B cell (primary cell): Measurements from ENCODE around the gene GAB3. TPM values are rescaled to one million over a fixed set of nuclear protein-coding genes. Genes with fewer than 3 reads are reported as not detected.

Experiments
- ATAC-seq: fragments of 200-7000 bp; cut with Tn5 transposase; one replicate; pipeline ENCODE4 v1.10.0; 2021; ENCODE audit warnings: low read depth, mild to moderate bottlenecking, moderate number of reproducible peaks, moderate library complexity
- CTCF ChIA-PET: fragments of 350-600 bp; sonication (Branson Sonifier 250); formaldehyde crosslinking; loops from one replicate; lab custom pipeline; 2021; ENCODE audit warnings: antibody characterized with exemption, inconsistent platforms; lab: Charles Lee
- POLR2A ChIA-PET: fragments of 350-600 bp; sonication (Branson Sonifier 250); formaldehyde crosslinking; loops from one replicate; lab custom pipeline; 2021; ENCODE audit warnings: antibody characterized with exemption; lab: Charles Lee
- DNase-seq: peaks from one replicate; pipeline ENCODE4 v3.0.0; 2013
- H2AFZ ChIP-seq: 2 replicates; pipeline ENCODE4 v1.6.1; 2012; ENCODE audit warnings: mild to moderate bottlenecking, low read depth, low read length; ENCODE audit not compliant: insufficient read depth, poor library complexity, severe bottlenecking
- H3K27ac ChIP-seq, 2 donors: 1 replicate in 1 of 2; 2 replicates in 1 of 2; pipeline ENCODE4 v1.5.1; 2012 to 2013; ENCODE audit warnings: low read length in 2 of 2, mild to moderate bottlenecking in 2 of 2, moderate library complexity in 1 of 2
- H3K27me3 ChIP-seq, 4 experiments: fragments of 200-600 bp in 1 of 4; sonication (generic) in 1 of 4; replicated peaks in 1 of 4; 1 replicate in 2 of 4; 2 replicates in 2 of 4; pipeline versions ENCODE4 v1.6.1 to v1.7.0; 2013 to 2016; ENCODE audit warnings: low read length in 3 of 4, mild to moderate bottlenecking in 2 of 4, mixed read lengths in 1 of 4, moderate library complexity in 1 of 4; ENCODE audit not compliant: insufficient read depth in 4 of 4, control insufficient read depth in 3 of 4; ENCODE audit errors: control extremely low read depth in 1 of 4
- H3K36me3 ChIP-seq, 2 experiments: replicated peaks in 1 of 2; 1 replicate in 1 of 2; 2 replicates in 1 of 2; pipeline versions ENCODE4 v1.6.1 to v1.7.1; 2013; ENCODE audit warnings: low read length in 1 of 2; ENCODE audit not compliant: insufficient read depth in 2 of 2, control insufficient read depth in 1 of 2; ENCODE audit errors: control extremely low read depth in 1 of 2, extremely low read depth in 1 of 2
- H3K4me1 ChIP-seq, 2 donors: fragments of 200-600 bp in 1 of 2; sonication (generic) in 1 of 2; 1 replicate in 1 of 2; 2 replicates in 1 of 2; pipeline versions ENCODE4 v1.5.1 to v1.6.1; 2013 to 2017; ENCODE audit warnings: low read length in 2 of 2; ENCODE audit not compliant: control insufficient read depth in 2 of 2, insufficient read depth in 2 of 2
- H3K4me2 ChIP-seq: replicated peaks from 2 replicates; pipeline ENCODE3; 2012; ENCODE audit warnings: mild to moderate bottlenecking, low read depth, low read length; ENCODE audit not compliant: poor library complexity, severe bottlenecking
- H3K4me3 ChIP-seq, 5 experiments: fragments of 200-600 bp in 1 of 5; sonication (generic) in 1 of 5; 1 replicate in 3 of 5; 2 replicates in 2 of 5; pipeline versions ENCODE4 v1.5.1 to v1.7.0; 2011 to 2016; ENCODE audit warnings: low read length in 4 of 5, mild to moderate bottlenecking in 4 of 5, low read depth in 2 of 5, control low read depth in 1 of 5, moderate library complexity in 1 of 5; ENCODE audit not compliant: insufficient read depth in 1 of 5; ENCODE audit errors: control extremely low read depth in 1 of 5, extremely low read depth in 1 of 5
- H3K79me2 ChIP-seq: fragments of 200-600 bp; sonication (generic); one replicate; pipeline ENCODE4 v1.6.0; 2016; ENCODE audit warnings: low read length; ENCODE audit not compliant: control insufficient read depth, insufficient read depth
- H3K9ac ChIP-seq: fragments of 200-600 bp; sonication (generic); 2 replicates; pipeline ENCODE4 v1.6.1; 2017; ENCODE audit warnings: mild to moderate bottlenecking, low read length, moderate library complexity
- H3K9me3 ChIP-seq, 3 donors: one replicate each; pipeline versions ENCODE4 v1.6.1 to v1.7.1; 2013; ENCODE audit warnings: low read length in 2 of 3; ENCODE audit not compliant: control insufficient read depth in 2 of 3, insufficient read depth in 1 of 3; ENCODE audit errors: control extremely low read depth in 1 of 3
- H4K20me1 ChIP-seq: 2 replicates; pipeline ENCODE4 v1.6.0; 2012; ENCODE audit warnings: mild to moderate bottlenecking, low read length; ENCODE audit not compliant: insufficient read depth, control insufficient read depth, poor library complexity, severe bottlenecking
- H3K27ac Mint-ChIP-seq: one replicate; pipeline ENCODE4 v1.8.0; 2021; ENCODE audit warnings: mixed read lengths
- H3K27me3 Mint-ChIP-seq: one replicate; pipeline ENCODE4 v1.8.0; 2021; ENCODE audit warnings: mixed read lengths
- H3K4me1 Mint-ChIP-seq: one replicate; pipeline ENCODE4 v1.8.0; 2021; ENCODE audit warnings: mixed read lengths
- H3K4me3 Mint-ChIP-seq: one replicate; pipeline ENCODE4 v1.8.0; 2021; ENCODE audit warnings: mixed read lengths
- H3K9me3 Mint-ChIP-seq: one replicate; pipeline ENCODE4 v1.8.0; 2022; ENCODE audit warnings: mixed read lengths; ENCODE audit not compliant: insufficient read depth
- EZH2 ChIP-seq: IDR thresholded peaks from 2 replicates; pipeline ENCODE4 v1.6.1; 2012; ENCODE audit warnings: borderline replicate concordance, low read depth, mild to moderate bottlenecking, moderate library complexity, low read length; ENCODE audit not compliant: insufficient read depth, poor library complexity, severe bottlenecking
- WGBS: methylation state at CpG from one replicate; pipeline ENCODE4 v1.1.5; 2013; ENCODE audit warnings: missing lambda C conversion rate; ENCODE audit not compliant: insufficient coverage; 5-methylcytosine and 5-hydroxymethylcytosine counted together
- intact Hi-C: fragments of 100-400 bp; cut with micrococcal nuclease; formaldehyde crosslinking; loops from one replicate; pipeline ENCODE4 v1.10.0; 2022
- polyA plus RNA-seq: library from polyadenylated mRNA; depleted of rRNA; stranded (reverse); fragments of >200 nt; gene quantifications from 2 replicates; pipeline ENCODE4 v1.2.3, GENCODE V29; 2012
- total RNA-seq, 2 donors: library from RNA; stranded (reverse); fragments of 120-200 nt in 1 of 2; gene quantifications; 1 replicate in 1 of 2; 2 replicates in 1 of 2; pipeline versions ENCODE4 v1.2.3 to v1.2.4, GENCODE V29; 2013 to 2022
- TF ChIP-seq, protein P1 (sequence below): fragments of 200-600 bp; IDR thresholded peaks from one replicate; pipeline ENCODE4 v1.8.0; 2022; ENCODE audit warnings: antibody characterized with exemption, mild to moderate bottlenecking

GAB3 gene
- total and polyA plus RNA-seq, 2 donors (not counting 1 experiment from before 2014, with no cell fraction given) = 13.2 to 16.5 TPM

GRCh38 chrX:154655346-154655745 lies 95.5 kb downstream of the GAB3 start:
- H3K4me2 ChIP-seq = no peak overlapping the region
- no peaks in the 10 kb centered on the region for H3K27me3 ChIP-seq
- no peak overlapping the region for H3K9ac ChIP-seq
- Mint-ChIP-seq H3K9me3 (no peaks in the 10 kb centered on the region), H3K4me1 (no peaks in the 10 kb centered on the region), H3K27me3 (no peaks in the 10 kb centered on the region), H3K4me3 (no peak overlapping the region), H3K27ac (no peak overlapping the region)
- intact Hi-C loops = no loop called here
- H2AFZ ChIP-seq = no peak overlapping the region
- no peaks in the 10 kb centered on the region for H3K4me1 ChIP-seq
- 100% methylated on average over 3 of the region's 6 CpGs for WGBS
- H4K20me1 ChIP-seq = no peaks in the 10 kb centered on the region
- no peaks in the 10 kb centered on the region for H3K79me2 ChIP-seq
- TF ChIP-seq EZH2 = no peak
- TF ChIP-seq, protein P1, sequence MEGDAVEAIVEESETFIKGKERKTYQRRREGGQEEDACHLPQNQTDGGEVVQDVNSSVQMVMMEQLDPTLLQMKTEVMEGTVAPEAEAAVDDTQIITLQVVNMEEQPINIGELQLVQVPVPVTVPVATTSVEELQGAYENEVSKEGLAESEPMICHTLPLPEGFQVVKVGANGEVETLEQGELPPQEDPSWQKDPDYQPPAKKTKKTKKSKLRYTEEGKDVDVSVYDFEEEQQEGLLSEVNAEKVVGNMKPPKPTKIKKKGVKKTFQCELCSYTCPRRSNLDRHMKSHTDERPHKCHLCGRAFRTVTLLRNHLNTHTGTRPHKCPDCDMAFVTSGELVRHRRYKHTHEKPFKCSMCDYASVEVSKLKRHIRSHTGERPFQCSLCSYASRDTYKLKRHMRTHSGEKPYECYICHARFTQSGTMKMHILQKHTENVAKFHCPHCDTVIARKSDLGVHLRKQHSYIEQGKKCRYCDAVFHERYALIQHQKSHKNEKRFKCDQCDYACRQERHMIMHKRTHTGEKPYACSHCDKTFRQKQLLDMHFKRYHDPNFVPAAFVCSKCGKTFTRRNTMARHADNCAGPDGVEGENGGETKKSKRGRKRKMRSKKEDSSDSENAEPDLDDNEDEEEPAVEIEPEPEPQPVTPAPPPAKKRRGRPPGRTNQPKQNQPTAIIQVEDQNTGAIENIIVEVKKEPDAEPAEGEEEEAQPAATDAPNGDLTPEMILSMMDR = no peak
- ATAC-seq = no peak
- no peaks in the 10 kb centered on the region for H3K36me3 ChIP-seq
- no peak overlapping the region for H3K4me3 ChIP-seq
- CTCF ChIA-PET = no interaction called here
- POLR2A ChIA-PET = no interaction called here
- H3K9me3 ChIP-seq = no peaks in the 10 kb centered on the region
- DNase-seq = no peak
- H3K27ac ChIP-seq = no peak overlapping the region

DNA sequence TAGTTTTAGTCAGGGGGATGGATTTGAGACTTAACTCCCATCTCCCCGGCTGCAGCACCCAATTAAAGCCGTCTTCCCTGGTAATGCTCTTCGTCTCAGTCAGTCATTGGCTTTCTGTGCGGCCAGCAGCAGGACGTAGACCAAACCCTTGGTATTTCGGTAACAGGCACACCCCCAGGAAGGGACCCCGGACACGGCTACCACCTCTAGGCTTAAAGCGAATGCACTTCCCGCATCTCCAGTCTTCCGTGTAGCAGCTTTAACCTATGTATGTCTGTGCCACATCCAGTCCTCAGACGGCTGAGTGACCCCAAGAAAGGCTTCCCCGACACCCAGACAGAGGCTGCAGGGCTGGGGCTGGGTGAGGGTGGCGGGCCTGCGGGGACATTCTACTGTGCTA lies 96.0 kb downstream of the GAB3 start:
- no peaks in the 10 kb centered on the region for H3K79me2 ChIP-seq
- no peaks in the 10 kb centered on the region for H3K9me3 ChIP-seq
- ChIA-PET POLR2A (no interaction called here), CTCF (no interaction called here)
- no peak overlapping the region for H3K27ac ChIP-seq
- no peak overlapping the region for H2AFZ ChIP-seq
- Mint-ChIP-seq H3K27ac (no peak overlapping the region), H3K4me1 (no peaks in the 10 kb centered on the region), H3K4me3 (no peak overlapping the region), H3K27me3 (no peaks in the 10 kb centered on the region), H3K9me3 (no peaks in the 10 kb centered on the region)
- ATAC-seq = no peak
- intact Hi-C loops = no loop called here
- TF ChIP-seq, protein P1 = no peak
- TF ChIP-seq EZH2 = no peak
- DNase-seq = no peak
- no peaks in the 10 kb centered on the region for H3K27me3 ChIP-seq
- H3K4me3 ChIP-seq = no peak overlapping the region
- H3K9ac ChIP-seq = no peak overlapping the region
- H3K4me2 ChIP-seq = no peak overlapping the region
- no peaks in the 10 kb centered on the region for H3K36me3 ChIP-seq
- 92% methylated on average over 7 of the region's 15 CpGs for WGBS
- H3K4me1 ChIP-seq = no peaks in the 10 kb centered on the region
- no peaks in the 10 kb centered on the region for H4K20me1 ChIP-seq
